GM12864 (cell line): ENCODE measurements around the gene SLC2A5.

Source experiments
- DNase-seq: peaks from one replicate; pipeline ENCODE4 v3.0.0-alpha.2; 2011; ENCODE audit warnings: low read depth
- H3K4me3 ChIP-seq: 2 replicates; pipeline ENCODE4 v1.5.1; 2011; ENCODE audit warnings: mild to moderate bottlenecking, low read depth, low read length, control low read depth
- TF ChIP-seq, protein P1 (sequence below): IDR thresholded peaks from 2 replicates; pipeline ENCODE4 v1.5.1; 2011; ENCODE audit warnings: low read depth, mild to moderate bottlenecking, moderate library complexity, low read length, control low read depth, inconsistent platforms; ENCODE audit errors: missing control alignments

SLC2A5 gene

DNA sequence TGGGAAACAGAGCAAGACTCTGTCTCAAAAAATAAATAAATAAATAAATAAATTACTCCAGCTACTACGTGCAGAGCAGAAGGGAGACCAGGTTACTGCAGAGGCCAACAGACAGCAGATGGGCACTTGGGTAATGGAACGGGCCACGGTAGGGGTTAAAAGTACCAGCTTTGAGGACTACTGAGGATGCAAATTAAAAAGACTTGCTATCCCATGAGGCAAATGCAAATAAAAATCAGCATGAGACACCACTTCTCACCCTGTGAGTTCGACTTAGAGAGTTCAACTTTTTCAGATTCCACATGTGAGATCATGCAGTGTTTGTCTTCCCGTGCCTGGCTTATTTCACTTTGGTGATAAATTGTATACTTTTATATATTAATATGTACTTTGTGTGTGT is 6.6 kb downstream of the SLC2A5 start:
- no peak overlapping the region; the same call in 1 of the 2 replicates for H3K4me3 ChIP-seq
- DNase-seq: no peak
- TF ChIP-seq, protein P1, sequence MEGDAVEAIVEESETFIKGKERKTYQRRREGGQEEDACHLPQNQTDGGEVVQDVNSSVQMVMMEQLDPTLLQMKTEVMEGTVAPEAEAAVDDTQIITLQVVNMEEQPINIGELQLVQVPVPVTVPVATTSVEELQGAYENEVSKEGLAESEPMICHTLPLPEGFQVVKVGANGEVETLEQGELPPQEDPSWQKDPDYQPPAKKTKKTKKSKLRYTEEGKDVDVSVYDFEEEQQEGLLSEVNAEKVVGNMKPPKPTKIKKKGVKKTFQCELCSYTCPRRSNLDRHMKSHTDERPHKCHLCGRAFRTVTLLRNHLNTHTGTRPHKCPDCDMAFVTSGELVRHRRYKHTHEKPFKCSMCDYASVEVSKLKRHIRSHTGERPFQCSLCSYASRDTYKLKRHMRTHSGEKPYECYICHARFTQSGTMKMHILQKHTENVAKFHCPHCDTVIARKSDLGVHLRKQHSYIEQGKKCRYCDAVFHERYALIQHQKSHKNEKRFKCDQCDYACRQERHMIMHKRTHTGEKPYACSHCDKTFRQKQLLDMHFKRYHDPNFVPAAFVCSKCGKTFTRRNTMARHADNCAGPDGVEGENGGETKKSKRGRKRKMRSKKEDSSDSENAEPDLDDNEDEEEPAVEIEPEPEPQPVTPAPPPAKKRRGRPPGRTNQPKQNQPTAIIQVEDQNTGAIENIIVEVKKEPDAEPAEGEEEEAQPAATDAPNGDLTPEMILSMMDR: no peak

DNA sequence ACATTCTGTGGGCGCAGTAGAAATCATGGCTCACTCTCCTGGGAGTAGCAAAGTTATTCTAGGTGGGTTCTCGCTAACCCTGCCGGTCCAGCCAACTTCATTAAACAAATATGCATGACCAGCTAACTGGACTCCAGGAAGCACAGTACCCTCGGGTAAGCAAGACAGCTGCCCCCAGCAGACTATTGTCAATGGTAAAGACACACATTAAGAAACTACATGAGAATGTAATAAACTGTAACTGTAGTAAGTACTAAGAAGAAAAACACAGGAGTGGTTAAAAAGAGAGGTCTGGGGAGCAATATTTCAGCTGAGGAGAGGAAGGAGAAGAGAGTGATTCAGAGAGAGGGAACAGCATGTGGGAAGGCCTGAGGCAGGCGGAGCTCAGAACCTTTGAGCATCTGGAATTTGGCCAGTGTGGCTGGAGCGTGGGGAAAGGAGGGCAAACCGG is 7.4 kb downstream of the SLC2A5 start:
- no peak for DNase-seq
- TF ChIP-seq, protein P1: no peak
- no peak overlapping the region for H3K4me3 ChIP-seq

DNA sequence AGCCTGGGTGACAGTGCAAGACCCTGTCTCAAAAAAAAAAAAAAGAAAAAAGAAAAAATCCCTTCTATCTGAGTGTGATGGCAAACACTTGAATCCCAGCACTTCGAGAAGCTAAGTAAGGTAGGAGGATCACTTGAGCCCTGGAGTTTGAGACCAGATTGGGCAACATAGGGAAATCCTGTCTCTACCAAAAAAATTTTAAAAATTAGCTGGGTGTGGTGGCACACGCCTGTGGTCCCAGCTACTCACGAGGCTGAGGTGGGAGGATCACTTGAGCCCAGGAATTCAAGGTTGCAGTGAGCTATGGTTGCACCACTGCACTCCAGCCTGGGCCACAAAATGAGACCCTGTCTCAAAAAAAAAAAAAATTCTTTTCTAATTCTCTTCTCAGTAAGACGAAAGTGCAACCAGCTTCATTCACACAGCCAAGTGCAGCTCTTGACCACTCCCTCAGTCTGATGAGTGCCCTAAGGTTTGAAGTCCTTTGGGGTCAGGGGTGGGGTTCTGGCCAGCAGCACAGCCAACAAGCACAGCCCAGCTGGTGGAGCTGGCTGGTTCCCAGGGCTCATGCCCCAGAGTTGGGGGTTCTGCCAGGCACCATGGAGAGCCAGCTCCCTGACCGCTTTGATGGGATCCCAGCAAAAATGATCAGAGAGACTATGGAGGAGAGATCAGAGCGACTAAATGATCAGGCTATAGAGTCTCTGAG is 8.0 kb downstream of the SLC2A5 start:
- TF ChIP-seq, protein P1: no peak
- no peak overlapping the region for H3K4me3 ChIP-seq
- DNase-seq: no peak

DNA sequence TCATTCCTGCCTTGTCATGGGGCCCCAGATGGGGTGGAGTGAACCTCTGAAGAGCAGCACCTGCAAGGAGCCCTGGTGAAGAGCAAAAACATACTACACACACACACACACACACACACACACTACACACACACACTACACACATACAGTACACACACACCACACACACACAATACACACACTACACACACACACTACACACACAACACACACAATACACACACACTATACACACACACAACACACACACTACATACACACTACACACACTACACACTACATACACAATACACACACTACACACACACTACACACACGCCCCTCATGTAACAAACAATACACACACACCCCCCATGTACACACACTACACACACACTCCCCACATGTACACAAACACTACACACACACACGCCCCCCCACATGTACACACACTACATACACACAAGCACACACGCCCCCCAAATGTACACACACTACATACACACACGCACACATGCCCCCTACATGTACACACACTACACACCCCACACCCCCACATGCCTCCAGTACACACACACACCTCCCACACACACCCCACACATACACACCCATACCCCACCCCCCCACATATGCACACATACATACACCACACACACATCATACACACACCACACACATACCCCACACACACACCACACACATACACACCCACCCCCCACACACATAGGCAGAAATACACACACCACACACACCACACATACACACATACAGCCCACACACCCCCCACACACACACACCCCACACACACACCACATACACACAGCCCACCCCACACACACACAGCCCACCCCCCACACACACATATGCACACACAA is 9.3 kb downstream of the SLC2A5 start:
- no peak for DNase-seq
- no peak overlapping the region for H3K4me3 ChIP-seq
- TF ChIP-seq, protein P1: no peak

DNA sequence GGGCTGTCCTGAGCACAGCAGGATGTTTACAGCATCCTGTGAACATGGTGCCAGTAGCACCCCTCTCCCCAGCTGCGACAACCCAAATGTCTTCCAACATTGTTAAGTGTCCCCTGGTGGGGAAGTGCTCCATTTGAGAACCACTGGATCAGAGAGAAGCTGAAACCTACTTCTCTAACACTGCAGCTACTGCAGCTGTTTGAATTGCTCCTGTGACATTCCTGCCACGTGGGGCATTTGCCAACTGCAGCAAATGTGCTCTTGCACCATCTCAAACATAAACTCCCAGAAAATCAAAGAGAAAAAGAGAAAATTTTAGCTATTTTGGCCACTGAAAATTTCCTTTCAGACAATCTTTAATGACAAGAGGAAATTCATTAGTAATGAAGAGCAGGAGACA is 11.0 kb downstream of the SLC2A5 start:
- no peak for DNase-seq
- TF ChIP-seq, protein P1: no peak

DNA sequence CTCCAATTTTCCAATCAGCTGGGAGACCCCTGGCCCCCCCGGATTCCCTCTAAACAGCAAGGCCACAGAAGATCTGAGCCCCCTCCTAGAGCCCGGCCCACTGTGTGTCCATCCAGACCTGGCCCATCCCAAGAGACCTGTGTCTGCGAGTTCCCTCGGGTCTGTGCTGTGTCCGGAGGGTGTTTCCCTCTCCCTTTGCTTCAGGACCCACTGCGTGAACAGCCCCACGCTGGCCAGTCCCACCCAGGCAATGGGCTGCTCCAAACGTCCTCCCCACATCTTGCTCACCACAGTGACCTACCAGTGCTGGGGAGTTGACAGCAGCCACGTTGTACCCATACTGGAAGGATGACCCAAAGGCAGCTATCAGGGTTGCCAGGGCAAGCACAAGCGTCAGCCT is 11.6 kb downstream of the SLC2A5 start:
- TF ChIP-seq, protein P1: no peak
- H3K4me3 ChIP-seq: no peak overlapping the region
- DNase-seq: no peak

More for the DNA sequence above, 11.0 kb downstream of the SLC2A5 start:
- no peak overlapping the region for H3K4me3 ChIP-seq
